B cell (primary cell): ENCODE data around the gene SPPL3. TPM values are rescaled to one million over a fixed set of nuclear protein-coding genes. Genes with fewer than 3 reads are reported as not detected.

Source experiments
- ATAC-seq: fragments of 200-7000 bp; cut with Tn5 transposase; one replicate; pipeline ENCODE4 v1.10.0; 2021; ENCODE audit warnings: low read depth, mild to moderate bottlenecking, moderate number of reproducible peaks, moderate library complexity
- CTCF ChIA-PET: fragments of 350-600 bp; sonication (Branson Sonifier 250); formaldehyde crosslinking; loops from one replicate; lab custom pipeline; 2021; ENCODE audit warnings: antibody characterized with exemption, inconsistent platforms; lab: Charles Lee
- POLR2A ChIA-PET: fragments of 350-600 bp; sonication (Branson Sonifier 250); formaldehyde crosslinking; loops from one replicate; lab custom pipeline; 2021; ENCODE audit warnings: antibody characterized with exemption; lab: Charles Lee
- DNase-seq: peaks from one replicate; pipeline ENCODE4 v3.0.0; 2013
- H2AFZ ChIP-seq: 2 replicates; pipeline ENCODE4 v1.6.1; 2012; ENCODE audit warnings: mild to moderate bottlenecking, low read depth, low read length; ENCODE audit not compliant: insufficient read depth, poor library complexity, severe bottlenecking
- H3K27ac ChIP-seq, 2 donors: 1 replicate in 1 of 2; 2 replicates in 1 of 2; pipeline ENCODE4 v1.5.1; 2012 to 2013; ENCODE audit warnings: low read length in 2 of 2, mild to moderate bottlenecking in 2 of 2, moderate library complexity in 1 of 2
- H3K27me3 ChIP-seq, 4 experiments: fragments of 200-600 bp in 1 of 4; sonication (generic) in 1 of 4; replicated peaks in 1 of 4; 1 replicate in 2 of 4; 2 replicates in 2 of 4; pipeline versions ENCODE4 v1.6.1 to v1.7.0; 2013 to 2016; ENCODE audit warnings: low read length in 3 of 4, mild to moderate bottlenecking in 2 of 4, mixed read lengths in 1 of 4, moderate library complexity in 1 of 4; ENCODE audit not compliant: insufficient read depth in 4 of 4, control insufficient read depth in 3 of 4; ENCODE audit errors: control extremely low read depth in 1 of 4
- H3K36me3 ChIP-seq, 2 experiments: replicated peaks in 1 of 2; 1 replicate in 1 of 2; 2 replicates in 1 of 2; pipeline versions ENCODE4 v1.6.1 to v1.7.1; 2013; ENCODE audit warnings: low read length in 1 of 2; ENCODE audit not compliant: insufficient read depth in 2 of 2, control insufficient read depth in 1 of 2; ENCODE audit errors: control extremely low read depth in 1 of 2, extremely low read depth in 1 of 2
- H3K4me1 ChIP-seq, 2 donors: fragments of 200-600 bp in 1 of 2; sonication (generic) in 1 of 2; 1 replicate in 1 of 2; 2 replicates in 1 of 2; pipeline versions ENCODE4 v1.5.1 to v1.6.1; 2013 to 2017; ENCODE audit warnings: low read length in 2 of 2; ENCODE audit not compliant: control insufficient read depth in 2 of 2, insufficient read depth in 2 of 2
- H3K4me2 ChIP-seq: replicated peaks from 2 replicates; pipeline ENCODE3; 2012; ENCODE audit warnings: mild to moderate bottlenecking, low read depth, low read length; ENCODE audit not compliant: poor library complexity, severe bottlenecking
- H3K4me3 ChIP-seq, 5 experiments: fragments of 200-600 bp in 1 of 5; sonication (generic) in 1 of 5; 1 replicate in 3 of 5; 2 replicates in 2 of 5; pipeline versions ENCODE4 v1.5.1 to v1.7.0; 2011 to 2016; ENCODE audit warnings: low read length in 4 of 5, mild to moderate bottlenecking in 4 of 5, low read depth in 2 of 5, control low read depth in 1 of 5, moderate library complexity in 1 of 5; ENCODE audit not compliant: insufficient read depth in 1 of 5; ENCODE audit errors: control extremely low read depth in 1 of 5, extremely low read depth in 1 of 5
- H3K79me2 ChIP-seq: fragments of 200-600 bp; sonication (generic); one replicate; pipeline ENCODE4 v1.6.0; 2016; ENCODE audit warnings: low read length; ENCODE audit not compliant: control insufficient read depth, insufficient read depth
- H3K9ac ChIP-seq: fragments of 200-600 bp; sonication (generic); 2 replicates; pipeline ENCODE4 v1.6.1; 2017; ENCODE audit warnings: mild to moderate bottlenecking, low read length, moderate library complexity
- H3K9me3 ChIP-seq, 3 donors: one replicate each; pipeline versions ENCODE4 v1.6.1 to v1.7.1; 2013; ENCODE audit warnings: low read length in 2 of 3; ENCODE audit not compliant: control insufficient read depth in 2 of 3, insufficient read depth in 1 of 3; ENCODE audit errors: control extremely low read depth in 1 of 3
- H4K20me1 ChIP-seq: 2 replicates; pipeline ENCODE4 v1.6.0; 2012; ENCODE audit warnings: mild to moderate bottlenecking, low read length; ENCODE audit not compliant: insufficient read depth, control insufficient read depth, poor library complexity, severe bottlenecking
- H3K27ac Mint-ChIP-seq: one replicate; pipeline ENCODE4 v1.8.0; 2021; ENCODE audit warnings: mixed read lengths
- H3K27me3 Mint-ChIP-seq: one replicate; pipeline ENCODE4 v1.8.0; 2021; ENCODE audit warnings: mixed read lengths
- H3K4me1 Mint-ChIP-seq: one replicate; pipeline ENCODE4 v1.8.0; 2021; ENCODE audit warnings: mixed read lengths
- H3K4me3 Mint-ChIP-seq: one replicate; pipeline ENCODE4 v1.8.0; 2021; ENCODE audit warnings: mixed read lengths
- H3K9me3 Mint-ChIP-seq: one replicate; pipeline ENCODE4 v1.8.0; 2022; ENCODE audit warnings: mixed read lengths; ENCODE audit not compliant: insufficient read depth
- CTCF ChIP-seq: fragments of 200-600 bp; IDR thresholded peaks from one replicate; pipeline ENCODE4 v1.8.0; 2022; ENCODE audit warnings: antibody characterized with exemption, mild to moderate bottlenecking
- EZH2 ChIP-seq: IDR thresholded peaks from 2 replicates; pipeline ENCODE4 v1.6.1; 2012; ENCODE audit warnings: borderline replicate concordance, low read depth, mild to moderate bottlenecking, moderate library complexity, low read length; ENCODE audit not compliant: insufficient read depth, poor library complexity, severe bottlenecking
- WGBS: methylation state at CpG from one replicate; pipeline ENCODE4 v1.1.5; 2013; ENCODE audit warnings: missing lambda C conversion rate; ENCODE audit not compliant: insufficient coverage; 5-methylcytosine and 5-hydroxymethylcytosine counted together
- intact Hi-C: fragments of 100-400 bp; cut with micrococcal nuclease; formaldehyde crosslinking; loops from one replicate; pipeline ENCODE4 v1.10.0; 2022
- polyA plus RNA-seq: library from polyadenylated mRNA; depleted of rRNA; stranded (reverse); fragments of >200 nt; gene quantifications from 2 replicates; pipeline ENCODE4 v1.2.3, GENCODE V29; 2012
- total RNA-seq, 2 donors: library from RNA; stranded (reverse); fragments of 120-200 nt in 1 of 2; gene quantifications; 1 replicate in 1 of 2; 2 replicates in 1 of 2; pipeline versions ENCODE4 v1.2.3 to v1.2.4, GENCODE V29; 2013 to 2022

SPPL3 gene
- total and polyA plus RNA-seq, 2 donors (not counting 1 experiment from before 2014, with no cell fraction given) = 12.3 to 43.6 TPM

GRCh38 chr12:120720234-120720986, 183.7 kb downstream of the SPPL3 start:
- WGBS = 53% methylated on average over 4 of the region's 7 CpGs
- ChIA-PET CTCF (interaction anchor here (0.8 to 1.8 kb wide), 7 partner anchors 9 to 251 kb away, joined by 3 to 6 read pairs (median 4); no protein-coding TSS in a partner anchor), POLR2A (no interaction called here)
- Mint-ChIP-seq H3K27me3 (no peaks in the 10 kb centered on the region), H3K9me3 (no peaks in the 10 kb centered on the region), H3K27ac (no peak overlapping the region), H3K4me1 (peaks cover 29% of the 10 kb centered on the region), H3K4me3 (no peak overlapping the region)
- no peak for TF ChIP-seq EZH2
- no peak for TF ChIP-seq CTCF
- Histone ChIP-seq H3K4me1 (peaks cover 21 to 23% of the 10 kb centered on the region in 2 donors), H3K4me2 (no peak overlapping the region), H3K9ac (no peak overlapping the region), H3K4me3 (no peak overlapping the region), H3K9me3 (no peaks in the 10 kb centered on the region), H3K79me2 (peaks cover 6% of the 10 kb centered on the region), H3K27ac (no peak overlapping the region), H3K27me3 (no peaks in the 10 kb centered on the region), H4K20me1 (peaks cover 44% of the 10 kb centered on the region), H2AFZ (no peak overlapping the region), H3K36me3 (peaks cover 3 to 46% of the 10 kb centered on the region in 2 experiments)
- ATAC-seq = no peak
- intact Hi-C loops = no loop called here
- no peak for DNase-seq

DNA sequence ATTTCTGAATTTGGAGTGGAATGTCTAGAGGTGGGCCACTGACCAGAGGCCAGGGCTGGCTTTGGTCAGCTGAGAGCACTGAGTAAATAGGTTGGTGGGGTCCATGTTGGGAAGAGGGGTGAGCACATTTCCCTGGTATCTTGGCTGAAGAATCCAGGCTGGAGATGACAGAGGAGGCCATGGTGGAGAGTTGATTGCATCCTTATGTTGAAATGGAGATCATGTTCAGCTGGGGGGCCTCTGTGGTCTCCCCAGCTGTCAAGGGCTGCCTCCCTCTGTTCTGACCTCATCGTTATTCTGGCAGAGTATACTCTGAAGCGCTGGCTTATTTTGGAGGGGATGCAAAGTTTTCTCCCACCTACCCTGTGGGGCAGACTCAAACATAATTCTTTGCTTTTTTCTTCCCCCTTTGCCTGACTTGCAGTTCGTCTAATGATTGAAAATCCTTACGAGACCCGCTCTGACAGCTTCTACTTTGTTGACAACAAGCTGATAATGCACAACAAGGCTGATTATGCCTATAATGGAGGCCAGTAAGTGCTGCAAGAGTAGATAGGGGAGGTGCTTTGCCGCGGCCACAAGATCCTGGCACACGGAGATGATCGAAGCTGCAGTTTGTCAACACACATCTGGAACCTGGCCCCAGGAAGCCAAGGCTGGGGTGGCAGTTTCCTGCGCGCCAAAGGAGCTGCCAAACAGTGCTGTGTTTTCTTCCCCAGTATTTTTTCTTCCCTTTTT, 184.5 kb downstream of the SPPL3 start:
- no peak for ATAC-seq
- Histone ChIP-seq H4K20me1 (peaks cover 38% of the 10 kb centered on the region), H3K27me3 (no peaks in the 10 kb centered on the region), H3K79me2 (no peaks in the 10 kb centered on the region), H3K4me2 (no peak overlapping the region), H3K9ac (no peak overlapping the region), H3K4me3 (no peak overlapping the region), H2AFZ (no peak overlapping the region), H3K4me1 (peaks cover 15 to 16% of the 10 kb centered on the region in 2 donors), H3K27ac (no peak overlapping the region), H3K36me3 (peaks cover 3 to 51% of the 10 kb centered on the region in 2 experiments), H3K9me3 (no peaks in the 10 kb centered on the region)
- CTCF ChIA-PET = interaction anchor here (0.9 to 1.8 kb wide), 5 partner anchors 8 to 74 kb away, joined by 3 to 6 read pairs (median 4); no protein-coding TSS in a partner anchor
- Mint-ChIP-seq H3K9me3 (no peaks in the 10 kb centered on the region), H3K4me3 (no peak overlapping the region), H3K27me3 (no peaks in the 10 kb centered on the region), H3K4me1 (peaks cover 21% of the 10 kb centered on the region), H3K27ac (peak overlapping the region; percentile 10)
- intact Hi-C loops = no loop called here
- no peak for DNase-seq
- WGBS = 32% methylated on average over 7 of the region's 11 CpGs
- TF ChIP-seq EZH2 (no peak), CTCF (no peak)
- POLR2A ChIA-PET = no interaction called here
